ENCODE results near the gene NCOA1.
A peak's percentile ranks its signal among the peaks of the same experiment; 100 is the strongest.
"Not testable (repeated sequence)": the region's sequence is repeated elsewhere in the genome, so short reads cannot be mapped to it uniquely, and the experiment has no call there.

The NCOA1 gene

DNA sequence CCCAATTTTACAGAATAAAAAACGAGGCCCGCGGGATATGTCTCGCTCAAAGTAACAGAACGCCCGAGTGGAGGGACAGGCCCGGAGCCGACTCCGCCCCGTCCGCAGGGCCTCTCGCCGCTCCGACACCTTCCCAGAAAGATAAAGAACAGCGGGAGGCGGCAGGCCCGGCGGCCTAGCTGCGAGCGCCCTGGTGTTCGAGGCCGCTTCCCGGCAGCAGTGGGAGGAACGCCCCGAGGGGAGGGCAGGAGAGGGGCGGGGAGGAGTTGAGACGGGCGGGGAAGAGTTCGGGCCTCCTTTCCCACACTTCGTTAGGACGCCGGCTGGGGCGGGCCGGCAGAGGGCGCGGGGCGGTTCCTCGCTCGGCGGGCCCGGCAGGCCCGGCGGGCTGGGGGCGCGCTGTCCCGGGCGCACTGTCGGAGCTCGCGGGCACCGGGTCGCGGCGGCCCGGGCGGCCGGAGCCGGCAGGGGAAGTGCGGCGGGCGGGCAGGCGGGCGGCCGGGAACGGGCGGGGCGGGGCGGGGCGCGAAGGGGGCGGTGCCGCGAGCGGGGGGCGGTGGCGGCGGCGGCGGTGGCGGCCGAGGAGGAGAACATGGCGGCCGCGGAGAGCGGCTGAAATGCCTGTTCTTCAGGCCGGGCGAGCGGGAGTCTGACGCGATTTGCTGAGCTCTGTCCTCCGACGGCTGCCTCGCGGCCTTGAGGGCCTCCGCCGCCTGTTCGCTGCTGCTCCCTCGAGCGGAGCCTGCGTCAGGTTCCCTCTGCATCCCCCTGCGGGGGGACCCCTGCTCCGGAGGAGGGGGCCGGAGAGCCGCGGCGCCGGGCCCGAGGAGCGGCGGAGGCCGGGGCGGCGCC, at the start of gene NCOA1:
Gene NCOA1, plus strand, starts transcription at position 565 of the 852 bp plus-strand sequence. CDS start 167,424 bp downstream, outside the sequence.
- DNase-seq, result peak; percentile 82 to 90 (median 88)

GRCh38 chr2:24448797-24449196, 42.3 kb upstream of the NCOA1 start:
- DNase-seq, result no peak

- DNase-seq, result no peak
These were observed 41.7 kb upstream of the NCOA1 start for GRCh38 chr2:24449344-24449743.

DNA sequence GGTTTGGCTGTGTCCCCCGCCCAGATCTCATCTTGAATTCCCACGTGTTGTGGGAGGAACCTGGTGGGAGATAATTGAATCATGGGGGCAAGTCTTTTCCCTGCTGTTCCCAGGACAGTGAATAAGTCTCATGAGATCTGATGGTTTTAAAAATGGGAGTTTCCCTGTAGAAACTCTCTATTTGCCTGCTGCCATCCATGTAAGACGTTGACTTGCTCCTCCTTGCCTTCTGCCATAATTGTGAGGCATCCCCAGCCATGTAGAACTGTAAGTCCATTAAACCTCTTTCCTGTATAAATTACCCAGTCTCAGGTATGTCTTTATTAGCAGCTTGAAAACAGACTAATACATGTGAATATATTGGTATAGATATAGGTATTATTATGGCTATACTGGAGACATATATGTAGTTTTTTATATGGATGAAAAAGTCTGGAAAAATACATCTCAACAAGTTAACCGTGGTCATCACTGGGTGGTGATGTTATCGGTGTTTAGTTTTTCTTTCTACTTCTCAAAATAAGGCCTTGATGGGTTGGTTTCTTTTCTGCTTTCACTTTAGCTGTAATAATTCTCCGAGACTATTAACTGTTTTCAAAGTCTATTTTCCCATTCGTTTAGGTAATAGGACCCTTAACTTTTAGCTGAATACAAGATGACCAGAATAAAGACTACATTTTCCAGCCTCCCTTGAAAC, 39.1 kb upstream of the NCOA1 start:
- no peak for DNase-seq

GRCh38 chr2:24452502-24452885, 38.6 kb upstream of the NCOA1 start:
- no peak for DNase-seq

- DNase-seq, result no peak
These were observed 37.5 kb upstream of the NCOA1 start for GRCh38 chr2:24453379-24454073.

DNA sequence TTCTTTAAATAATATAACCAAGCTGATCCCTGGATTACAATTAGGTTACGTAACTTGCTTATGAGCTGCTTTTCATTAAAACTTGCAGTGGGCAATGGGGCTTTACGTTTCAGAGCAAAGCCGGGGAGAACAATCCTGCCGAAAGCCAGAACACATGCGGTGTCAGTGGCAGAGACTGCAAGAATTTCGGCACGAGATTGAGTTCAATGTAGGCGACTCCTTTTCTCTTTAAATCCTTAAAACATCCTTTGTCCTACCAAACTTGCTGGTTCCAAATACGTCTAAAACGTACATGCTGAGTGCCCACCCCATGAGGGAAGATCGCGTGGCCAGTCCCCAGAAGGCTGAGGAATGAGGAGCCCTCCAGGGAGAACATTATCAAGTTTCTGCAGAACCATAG, 36.8 kb upstream of the NCOA1 start:
- DNase-seq, result no peak

- no peak for DNase-seq
These were observed 34.2 kb upstream of the NCOA1 start for GRCh38 chr2:24456599-24457556.

DNA sequence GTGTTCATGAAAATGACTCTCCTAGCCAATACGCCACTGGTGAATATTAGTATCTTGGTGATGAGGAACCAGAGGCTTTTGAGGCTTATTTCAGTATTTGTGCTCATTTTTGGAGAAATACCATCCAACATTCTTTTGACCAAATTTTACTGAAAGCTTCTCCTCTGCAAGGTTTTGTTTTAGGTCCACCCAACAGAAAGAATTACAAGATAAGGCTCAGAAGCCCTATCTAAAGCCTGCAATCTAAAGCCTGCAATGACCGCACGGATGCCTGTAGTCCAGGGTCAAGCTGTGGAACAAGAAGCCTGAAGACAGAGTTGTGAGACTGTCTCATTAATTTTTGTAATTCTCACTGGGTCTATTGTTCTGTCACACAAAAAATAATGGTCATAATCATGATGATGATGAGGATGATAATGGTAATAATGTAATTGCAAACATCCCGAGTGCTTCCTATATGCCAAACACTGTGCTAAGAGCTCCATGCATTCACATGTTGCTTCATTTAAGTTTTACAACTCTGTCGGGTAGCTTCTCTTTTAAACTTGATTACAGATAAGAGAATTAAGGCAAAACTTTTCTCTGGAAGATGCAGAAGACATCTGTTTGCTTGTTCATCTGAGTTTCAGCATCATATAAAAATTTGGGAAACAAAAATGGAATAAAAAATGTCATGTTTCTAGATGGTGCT, 33.2 kb upstream of the NCOA1 start:
- DNase-seq, result no peak

DNA sequence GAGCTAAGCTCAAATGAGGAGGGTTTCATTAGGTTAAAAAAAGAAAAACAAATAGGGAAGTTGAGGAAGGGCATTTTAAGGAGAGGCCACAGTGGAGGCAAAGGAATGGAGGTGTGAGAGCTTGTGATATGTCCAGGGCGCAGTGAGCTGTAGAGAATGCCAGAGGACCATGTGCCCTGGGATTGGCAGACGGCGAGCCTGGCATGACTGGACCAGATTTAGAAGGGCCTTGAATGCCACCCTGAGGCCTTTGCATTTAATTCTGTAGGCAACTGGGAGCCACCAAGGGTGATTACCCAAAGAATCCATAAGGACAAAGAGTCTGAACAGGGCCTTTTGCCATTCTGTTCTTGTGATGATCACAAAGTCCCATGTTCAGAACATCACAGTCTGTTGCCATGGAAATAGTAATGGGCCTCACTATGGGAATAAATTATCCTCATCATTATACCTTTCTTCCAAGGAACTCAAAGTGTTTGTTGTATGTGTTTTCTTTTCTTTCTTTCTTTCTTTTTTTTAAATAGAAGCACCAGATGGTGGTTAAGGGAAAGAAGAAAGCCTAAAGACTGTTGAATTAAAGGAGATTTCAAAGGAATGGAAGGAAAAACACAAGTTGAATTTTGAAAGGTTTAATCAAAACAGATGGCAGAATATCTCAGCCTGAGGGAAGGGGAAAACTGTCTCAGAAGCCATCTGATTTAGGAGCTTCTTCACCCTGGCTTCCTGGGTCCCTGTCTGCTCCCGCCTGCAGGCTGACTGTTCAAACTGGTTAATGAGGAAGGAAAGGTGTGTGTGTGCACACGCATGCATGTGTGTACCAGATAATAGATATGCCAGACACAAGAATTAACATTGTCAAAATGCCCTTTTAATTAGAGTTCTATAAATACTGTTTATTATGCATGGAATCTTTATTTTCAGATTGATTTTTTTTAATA, 31.6 kb upstream of the NCOA1 start:
- DNase-seq, result no peak

GRCh38 chr2:24461685-24462084, 29.4 kb upstream of the NCOA1 start:
- DNase-seq, result no peak

DNA sequence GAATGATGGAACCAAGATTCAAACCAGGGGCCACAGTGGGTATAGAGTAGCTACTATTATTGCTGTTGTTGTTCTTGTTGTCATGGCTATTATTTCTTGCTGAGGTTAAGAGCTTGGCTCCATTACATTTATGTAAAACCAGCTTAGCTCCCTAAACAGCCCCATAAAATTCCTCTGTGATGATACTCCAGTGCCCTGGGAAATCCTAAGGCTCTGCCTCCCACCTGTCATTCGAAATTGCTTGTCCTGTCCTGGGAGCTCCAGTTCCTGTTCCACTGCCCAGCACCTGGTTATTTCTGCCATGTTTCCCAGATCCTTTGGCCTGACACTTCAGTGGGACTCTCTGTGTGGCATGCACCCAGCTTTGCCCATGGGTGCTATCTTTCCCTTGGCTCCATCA, 27.8 kb upstream of the NCOA1 start:
- DNase-seq, result no peak

GRCh38 chr2:24466871-24467870, 23.9 kb upstream of the NCOA1 start:
- DNase-seq, result no peak

- not testable (repeated sequence) for DNase-seq
These were observed 22.6 kb upstream of the NCOA1 start for GRCh38 chr2:24468453-24468852.

GRCh38 chr2:24469148-24469650, 21.9 kb upstream of the NCOA1 start:
- no peak for DNase-seq

DNA sequence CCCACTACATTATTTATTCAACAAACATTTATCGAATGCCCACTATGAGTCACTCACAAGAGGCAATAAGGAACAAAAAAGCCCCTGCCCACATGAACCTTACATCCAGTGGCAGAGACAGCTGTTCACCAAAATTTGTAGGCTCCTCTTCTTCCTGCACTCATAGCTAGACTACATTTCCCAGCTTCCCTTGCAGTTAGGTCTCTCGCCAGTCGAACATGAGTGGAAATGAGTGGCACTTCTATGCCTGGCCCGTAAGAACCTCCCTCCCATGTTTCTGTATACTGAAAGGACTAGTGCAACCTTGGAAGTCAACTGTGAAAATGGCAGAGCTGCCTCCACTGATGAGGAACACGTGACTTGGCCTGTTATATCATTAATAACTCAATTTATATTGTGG, 19.4 kb upstream of the NCOA1 start:
- DNase-seq, result peak in 3 of 6 experiments; percentile 7 to 21 (median 13)

GRCh38 chr2:24472416-24472815, 18.6 kb upstream of the NCOA1 start:
- DNase-seq, result no peak

- no peak for DNase-seq
These were observed 17.4 kb upstream of the NCOA1 start for GRCh38 chr2:24473626-24474025.

DNA sequence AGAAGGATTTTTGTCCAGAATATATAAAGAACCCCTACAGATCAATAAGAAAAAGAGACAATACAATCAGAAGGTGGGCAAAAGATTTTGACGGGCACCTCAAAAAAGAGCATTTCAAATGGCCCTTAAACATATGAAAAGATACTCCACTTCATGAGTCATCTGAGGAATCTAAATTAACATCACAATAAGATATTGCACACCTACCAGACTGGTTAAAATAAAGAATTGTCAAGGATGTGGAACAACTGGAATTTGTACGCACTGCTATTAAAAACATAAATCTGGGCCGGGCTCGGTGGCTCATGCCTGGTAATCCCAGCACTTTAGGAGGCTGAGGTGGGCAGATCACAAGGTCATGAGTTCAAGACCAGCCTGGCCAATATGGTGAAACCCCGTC, 17.0 kb upstream of the NCOA1 start:
- DNase-seq, result no peak

Data from stimulated activated naive CD4-positive, alpha-beta T cell (primary cell).